ENCODE data around the gene SETD5. TPM values are rescaled to one million over a fixed set of nuclear protein-coding genes. Genes with fewer than 3 reads are reported as not detected.

The SETD5 gene
- total and polyA plus RNA-seq, 2 experiments from 2014 or later, result 143 to 172 TPM

Other genes with a start within 250 kb of the SETD5 start
- gene SRGAP3, start 148.0 kb upstream of the SETD5 start, total RNA-seq (2014; rRNA removed; shearing (Covaris generic)), result 8.6 and 9.4 TPM in 2 replicates
- 6.4 and 7.5 TPM in 2 replicates for gene SRGAP3, start 148.0 kb upstream of the SETD5 start, polyA plus RNA-seq (2016; fragmentation: Nextera tagmentation; extraction: Ambion mirVana)
- gene THUMPD3, start 34.6 kb upstream of the SETD5 start, total RNA-seq (2014; rRNA removed; shearing (Covaris generic)), result 30.1 and 37.3 TPM in 2 replicates
- 45.2 and 54.1 TPM in 2 replicates for gene THUMPD3, start 34.6 kb upstream of the SETD5 start, polyA plus RNA-seq (2016; fragmentation: Nextera tagmentation; extraction: Ambion mirVana)
- gene LHFPL4, start 156.2 kb downstream of the SETD5 start, total RNA-seq (2014; rRNA removed; shearing (Covaris generic)), result 11.1 and 11.5 TPM in 2 replicates
- 2.3 and 4.2 TPM in 2 replicates for gene LHFPL4, start 156.2 kb downstream of the SETD5 start, polyA plus RNA-seq (2016; fragmentation: Nextera tagmentation; extraction: Ambion mirVana)

Data from GM23338 (cell line).